Measurements from ENCODE around the gene DIP2C. TPM values are rescaled to one million over a fixed set of nuclear protein-coding genes. Genes with fewer than 3 reads are reported as not detected.
"Not testable (repeated sequence)": the region's sequence is repeated elsewhere in the genome, so short reads cannot be mapped to it uniquely, and the experiment has no call there.

Gene DIP2C
- total RNA-seq, 2 donors from 2014 or later = 12.3 to 41.8 TPM

DNA sequence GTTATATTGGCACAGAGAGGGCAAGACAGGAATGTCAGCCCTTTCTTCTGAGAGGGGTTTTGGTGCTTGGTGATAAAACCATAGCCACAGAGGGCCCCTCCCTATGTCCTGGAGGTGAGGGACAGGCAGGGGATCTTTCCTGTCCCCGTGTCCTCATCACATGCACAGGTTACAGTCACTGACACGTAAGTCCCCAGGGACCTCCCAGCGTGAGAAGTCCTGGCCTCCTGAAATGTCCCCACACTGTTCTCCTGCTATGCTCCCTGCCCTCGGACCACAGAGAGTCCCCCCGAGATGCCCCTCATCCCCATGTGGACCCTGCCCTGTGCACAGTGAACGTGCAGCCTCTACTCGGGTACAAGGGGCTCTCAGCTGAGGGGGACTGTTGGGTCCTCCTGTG is 293.8 kb downstream of the DIP2C start:
- Histone ChIP-seq H3K27ac (no peak overlapping the region), H3K4me1 (replicated peaks) (no peaks in the 10 kb centered on the region), H3K27me3 (replicated peaks; ENCODE audit: insufficient read depth) (no peaks in the 10 kb centered on the region), H3K9me3 (no peaks in the 10 kb centered on the region), H3K36me3 (no peaks in the 10 kb centered on the region), H3K4me3 (no peak overlapping the region)
- no peak for TF ChIP-seq POLR2AphosphoS5 (IDR thresholded peaks at IDR 0.05)
- TF ChIP-seq, protein P1, sequence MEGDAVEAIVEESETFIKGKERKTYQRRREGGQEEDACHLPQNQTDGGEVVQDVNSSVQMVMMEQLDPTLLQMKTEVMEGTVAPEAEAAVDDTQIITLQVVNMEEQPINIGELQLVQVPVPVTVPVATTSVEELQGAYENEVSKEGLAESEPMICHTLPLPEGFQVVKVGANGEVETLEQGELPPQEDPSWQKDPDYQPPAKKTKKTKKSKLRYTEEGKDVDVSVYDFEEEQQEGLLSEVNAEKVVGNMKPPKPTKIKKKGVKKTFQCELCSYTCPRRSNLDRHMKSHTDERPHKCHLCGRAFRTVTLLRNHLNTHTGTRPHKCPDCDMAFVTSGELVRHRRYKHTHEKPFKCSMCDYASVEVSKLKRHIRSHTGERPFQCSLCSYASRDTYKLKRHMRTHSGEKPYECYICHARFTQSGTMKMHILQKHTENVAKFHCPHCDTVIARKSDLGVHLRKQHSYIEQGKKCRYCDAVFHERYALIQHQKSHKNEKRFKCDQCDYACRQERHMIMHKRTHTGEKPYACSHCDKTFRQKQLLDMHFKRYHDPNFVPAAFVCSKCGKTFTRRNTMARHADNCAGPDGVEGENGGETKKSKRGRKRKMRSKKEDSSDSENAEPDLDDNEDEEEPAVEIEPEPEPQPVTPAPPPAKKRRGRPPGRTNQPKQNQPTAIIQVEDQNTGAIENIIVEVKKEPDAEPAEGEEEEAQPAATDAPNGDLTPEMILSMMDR (IDR thresholded peaks at IDR 0.05) = no peak
- TF ChIP-seq POLR2A (IDR thresholded peaks at IDR 0.05) = no peak
- WGBS = 82% methylated on average over 7 of the region's 7 CpGs
- DNase-seq (ENCODE audit: low spot score) = no peak
- intact Hi-C loops (cut with DNase I) = no loop called here

- intact Hi-C loops (cut with DNase I); H3K4me1 ChIP-seq (replicated peaks); H3K4me3 ChIP-seq; H3K36me3 ChIP-seq; H3K27ac ChIP-seq; H3K27me3 ChIP-seq (replicated peaks; ENCODE audit: insufficient read depth); DNase-seq (ENCODE audit: low spot score); H3K9me3 ChIP-seq: not testable (repeated sequence)
- WGBS = 79% methylated on average over 21 of the region's 21 CpGs
Measured at GRCh38 chr10:394439-395101, 294.9 kb downstream of the DIP2C start.

- WGBS = 98% methylated on average over 14 of the region's 14 CpGs
- Histone ChIP-seq H3K4me1 (replicated peaks) (no peaks in the 10 kb centered on the region), H3K36me3 (no peaks in the 10 kb centered on the region), H3K27ac (no peak overlapping the region), H3K4me3 (no peak overlapping the region), H3K27me3 (replicated peaks; ENCODE audit: insufficient read depth) (no peaks in the 10 kb centered on the region), H3K9me3 (no peaks in the 10 kb centered on the region)
- intact Hi-C loops (cut with DNase I) = no loop called here
- no peak for DNase-seq (ENCODE audit: low spot score)
- no peak for TF ChIP-seq POLR2AphosphoS5 (IDR thresholded peaks at IDR 0.05)
- TF ChIP-seq, protein P1 (IDR thresholded peaks at IDR 0.05) = no peak
- TF ChIP-seq POLR2A (IDR thresholded peaks at IDR 0.05) = no peak
Measured at GRCh38 chr10:393787-394438, 295.6 kb downstream of the DIP2C start.

DNA sequence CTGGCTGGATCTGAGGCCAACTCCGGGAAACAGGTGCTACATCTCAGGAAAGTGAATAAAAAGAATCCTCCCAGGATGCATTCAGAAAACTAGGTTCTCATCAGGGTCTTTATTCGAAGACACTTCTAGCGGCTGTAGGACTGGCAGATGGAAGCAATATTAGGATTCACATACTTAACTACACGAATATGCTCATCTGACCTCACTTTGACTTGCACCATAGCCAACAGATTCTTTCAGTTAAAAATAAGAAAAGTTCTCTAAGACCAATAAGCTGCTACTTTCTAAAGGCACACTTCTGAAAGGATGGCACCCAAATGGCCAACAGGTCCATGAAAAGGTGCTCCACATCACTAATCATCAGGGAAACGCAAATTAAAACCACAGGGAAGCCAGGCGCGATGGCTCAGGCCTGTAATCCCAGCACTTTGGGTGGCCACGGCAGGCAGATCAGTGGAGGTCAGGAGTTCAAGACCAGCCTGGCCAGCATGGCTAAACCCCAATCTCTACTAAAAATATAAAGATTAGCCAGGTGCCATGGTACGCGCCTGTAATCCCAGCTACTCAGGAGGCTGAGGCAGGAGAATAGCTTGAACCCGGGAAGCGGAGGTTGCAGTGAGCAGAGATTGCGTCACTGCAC is 296.2 kb downstream of the DIP2C start:
- DNase-seq (ENCODE audit: low spot score) = no peak
- Histone ChIP-seq H3K27ac (no peak overlapping the region), H3K9me3 (no peaks in the 10 kb centered on the region), H3K4me3 (no peak overlapping the region), H3K36me3 (no peaks in the 10 kb centered on the region), H3K4me1 (replicated peaks) (no peaks in the 10 kb centered on the region), H3K27me3 (replicated peaks; ENCODE audit: insufficient read depth) (no peaks in the 10 kb centered on the region)
- no peak for TF ChIP-seq POLR2A (IDR thresholded peaks at IDR 0.05)
- no peak for TF ChIP-seq POLR2AphosphoS5 (IDR thresholded peaks at IDR 0.05)
- TF ChIP-seq, protein P1 (IDR thresholded peaks at IDR 0.05) = no peak
- WGBS = 94% methylated on average over 13 of the region's 13 CpGs
- intact Hi-C loops (cut with DNase I) = no loop called here

GRCh38 chr10:392705-393037 is 296.8 kb downstream of the DIP2C start:
- Histone ChIP-seq H3K27ac (no peak overlapping the region), H3K4me3 (no peak overlapping the region), H3K27me3 (replicated peaks; ENCODE audit: insufficient read depth) (no peaks in the 10 kb centered on the region), H3K9me3 (no peaks in the 10 kb centered on the region), H3K36me3 (no peaks in the 10 kb centered on the region), H3K4me1 (replicated peaks) (no peaks in the 10 kb centered on the region)
- DNase-seq (ENCODE audit: low spot score) = no peak
- intact Hi-C loops (cut with DNase I) = no loop called here
- no peak for TF ChIP-seq POLR2A (IDR thresholded peaks at IDR 0.05)
- TF ChIP-seq POLR2AphosphoS5 (IDR thresholded peaks at IDR 0.05) = no peak
- TF ChIP-seq, protein P1 (IDR thresholded peaks at IDR 0.05) = no peak
- WGBS = 95% methylated on average over 21 of the region's 21 CpGs

Data from prostate gland (tissue), 2 donors.